Measurements from ENCODE around the gene FAM24B.
"Not testable (repeated sequence)": the region's sequence is repeated elsewhere in the genome, so short reads cannot be mapped to it uniquely, and the experiment has no call there.

The FAM24B gene

GRCh38 chr10:122858042-122858441 lies 21.3 kb downstream of the FAM24B start:
- not testable (repeated sequence) for DNase-seq

GRCh38 chr10:122856902-122857301 lies 22.5 kb downstream of the FAM24B start:
- no peak for DNase-seq

- no peak for DNase-seq
Measured at GRCh38 chr10:122855745-122856144, 23.6 kb downstream of the FAM24B start.

- DNase-seq = no peak
Measured at GRCh38 chr10:122854648-122855047, 24.7 kb downstream of the FAM24B start.

GRCh38 chr10:122853665-122854313 lies 25.6 kb downstream of the FAM24B start:
- DNase-seq = no peak

GRCh38 chr10:122852261-122852660 lies 27.1 kb downstream of the FAM24B start:
- no peak for DNase-seq

GRCh38 chr10:122850705-122851640 lies 28.4 kb downstream of the FAM24B start:
- DNase-seq = no peak

- no peak for DNase-seq
Measured at GRCh38 chr10:122849900-122850605, 29.3 kb downstream of the FAM24B start.

- DNase-seq = no peak
Measured at GRCh38 chr10:122849090-122849489, 30.3 kb downstream of the FAM24B start.

- DNase-seq = no peak
Measured at GRCh38 chr10:122847782-122848604, 31.4 kb downstream of the FAM24B start.

- no peak for DNase-seq
Measured at GRCh38 chr10:122845783-122846332, 33.5 kb downstream of the FAM24B start, which contains the start of gene CUZD1. TSS of gene CUZD1 (minus strand) at chr10:122845857. CDS start at chr10:122845843, 14 bp downstream.

GRCh38 chr10:122844146-122844545 lies 35.2 kb downstream of the FAM24B start:
- no peak for DNase-seq

- no peak for DNase-seq
Measured at GRCh38 chr10:122841569-122841968, 37.8 kb downstream of the FAM24B start.

GRCh38 chr10:122839505-122839904 lies 39.9 kb downstream of the FAM24B start:
- no peak for DNase-seq

- DNase-seq = no peak
Measured at GRCh38 chr10:122838880-122839279, 40.5 kb downstream of the FAM24B start.

GRCh38 chr10:122835908-122836307 lies 43.5 kb downstream of the FAM24B start:
- no peak for DNase-seq

- no peak for DNase-seq
Measured at GRCh38 chr10:122830965-122831353, 48.4 kb downstream of the FAM24B start.

GRCh38 chr10:122830273-122830964 lies 49.0 kb downstream of the FAM24B start:
- DNase-seq = no peak

GRCh38 chr10:122829454-122829853 lies 49.9 kb downstream of the FAM24B start:
- DNase-seq = no peak

GRCh38 chr10:122828716-122829255 lies 50.6 kb downstream of the FAM24B start:
- DNase-seq = no peak

GRCh38 chr10:122827302-122827701 lies 52.1 kb downstream of the FAM24B start:
- DNase-seq = no peak
